Mammary epithelial cell (primary cell): ENCODE data around the gene SLC25A5.

Experiments used
- CTCF ChIP-seq, 2 donors: IDR thresholded peaks in 1 of 2; conservative IDR thresholded peaks in 1 of 2; 2 replicates each; pipeline ENCODE4 v1.5.1; 2011 to 2012; ENCODE audit warnings: inconsistent platforms in 2 of 2, low read length in 2 of 2, mild to moderate bottlenecking in 2 of 2, control low read depth in 1 of 2, low read depth in 1 of 2; ENCODE audit not compliant: insufficient read depth in 1 of 2; ENCODE audit errors: extremely low read depth in 1 of 2
- EZH2 ChIP-seq: IDR thresholded peaks from 2 replicates; pipeline ENCODE4 v1.6.1; 2012; ENCODE audit warnings: low read length, inconsistent platforms, borderline replicate concordance

DNA sequence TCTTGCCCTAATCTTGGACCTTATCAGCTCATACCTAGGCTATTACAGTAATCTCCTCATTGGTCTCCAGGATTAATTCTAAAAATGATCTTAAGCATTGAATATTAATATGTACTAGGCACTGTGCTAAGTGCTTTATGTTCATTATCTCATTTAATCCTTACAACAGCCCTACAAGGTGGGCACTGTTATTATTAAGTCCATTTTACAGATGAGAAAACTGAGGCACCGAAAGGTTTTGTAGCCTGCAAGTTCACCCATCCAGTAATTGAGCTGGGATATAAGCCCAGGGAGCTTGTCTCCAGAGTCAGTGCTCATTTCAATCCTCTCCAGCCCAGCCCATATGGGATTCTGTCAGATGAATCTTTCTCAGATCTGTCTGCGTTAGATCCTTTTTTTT lies 48.3 kb upstream of the SLC25A5 start:
- TF ChIP-seq CTCF (conservative IDR thresholded peaks at IDR 0.05 in 1 of 2, IDR thresholded peaks at IDR 0.05 in 1 of 2; ENCODE audit: extremely low read depth in 1 of 2, insufficient read depth in 1 of 2, low read depth in 1 of 2, low read length in 2 of 2): no peak
- no peak for TF ChIP-seq EZH2
